BLaER1 treated with 17β-estradiol and CSF1 and Interleukin-3, amounts not matched to agents 10 nM and 100 nM (cell line): Measurements from ENCODE around the gene GSN.
A peak's percentile ranks its signal among the peaks of the same experiment; 100 is the strongest.

ENCODE experiments used
- H3K27ac ChIP-seq, 11 experiments: shearing (Covaris generic); formaldehyde crosslinking; 2 replicates each; pipeline ENCODE4 v1.8.1; 2022
- H3K27me3 ChIP-seq, 11 experiments: shearing (Covaris generic); formaldehyde crosslinking; 2 replicates each; pipeline ENCODE4 v1.8.1; 2022
- H3K36me3 ChIP-seq, 11 experiments: shearing (Covaris generic); formaldehyde crosslinking; 2 replicates each; pipeline ENCODE4 v1.8.1; 2022
- H3K4me1 ChIP-seq, 10 experiments: shearing (Covaris generic); formaldehyde crosslinking; 2 replicates each; pipeline ENCODE4 v1.8.1; 2022
- H3K4me2 ChIP-seq, 11 experiments: shearing (Covaris generic); formaldehyde crosslinking; 2 replicates each; pipeline ENCODE4 v1.8.1; 2022
- H3K4me3 ChIP-seq, 10 experiments: shearing (Covaris generic); formaldehyde crosslinking; 2 replicates each; pipeline ENCODE4 v1.8.1; 2022
- H3K9ac ChIP-seq, 11 experiments: shearing (Covaris generic); formaldehyde crosslinking; 2 replicates each; pipeline ENCODE4 v1.8.1; 2022
- H3K9me3 ChIP-seq, 11 experiments: shearing (Covaris generic); formaldehyde crosslinking; replicated peaks in 1 of 11; 2 replicates each; pipeline ENCODE4 v1.8.1; 2022
- H4K20me1 ChIP-seq, 11 experiments: shearing (Covaris generic); formaldehyde crosslinking; 2 replicates each; pipeline ENCODE4 v1.8.1; 2022
- Cebpa-rat ChIP-seq, 11 experiments: shearing (Covaris generic); IDR thresholded peaks; 2 replicates each; pipeline ENCODE4 v1.8.1; 2022

Gene GSN

DNA sequence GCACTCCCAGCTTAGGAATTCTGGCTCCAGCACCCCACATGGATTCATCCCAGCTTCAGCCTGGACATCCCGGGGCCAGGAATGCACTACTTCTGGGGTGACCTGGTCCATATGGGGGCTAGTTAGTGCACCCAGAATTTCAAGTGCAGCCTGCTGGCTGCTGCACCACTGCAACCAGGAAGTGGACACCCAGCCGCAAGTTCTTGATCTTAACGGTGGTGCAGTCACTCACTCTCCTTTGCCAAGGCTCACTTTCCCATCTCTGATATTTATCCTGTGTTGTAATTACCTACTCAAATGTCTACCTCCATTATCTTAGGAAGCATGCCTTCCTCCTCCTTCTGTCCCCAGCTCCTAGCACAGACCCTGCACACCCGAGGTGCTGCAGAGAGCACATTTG is 40.1 kb upstream of the GSN start:
- no peaks in the 10 kb centered on the region for H3K36me3 ChIP-seq
- no peak overlapping the region for H3K4me2 ChIP-seq
- no peak for TF ChIP-seq Cebpa-rat (IDR thresholded peaks at IDR 0.05)
- H3K27ac ChIP-seq = no peak overlapping the region
- H3K4me1 ChIP-seq = peaks cover 8 to 20% (median 13%) of the 10 kb centered on the region in 10 experiments
- no peaks in the 10 kb centered on the region for H3K9me3 ChIP-seq
- H4K20me1 ChIP-seq = no peaks in the 10 kb centered on the region
- H3K9ac ChIP-seq = no peak overlapping the region
- H3K4me3 ChIP-seq = no peak overlapping the region
- no peaks in the 10 kb centered on the region for H3K27me3 ChIP-seq

DNA sequence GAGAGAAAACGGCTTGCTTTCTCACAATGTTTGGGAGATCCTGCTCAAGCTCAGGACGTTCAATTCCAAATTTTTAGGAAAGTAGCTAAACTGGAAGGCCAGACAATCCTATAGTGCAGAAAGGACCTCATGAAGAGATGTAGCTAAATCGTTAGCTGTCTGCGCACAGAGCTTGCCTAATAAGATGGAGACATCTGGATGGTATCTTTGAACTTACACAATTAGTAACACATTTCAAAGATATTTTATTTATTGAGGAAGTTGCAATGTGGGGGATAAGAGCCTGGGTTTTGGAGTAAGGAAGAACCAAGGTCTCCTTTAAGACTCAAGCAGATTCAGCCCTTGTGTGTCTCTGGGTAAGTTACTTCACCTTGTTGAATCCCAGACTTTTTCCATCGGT is 37.7 kb upstream of the GSN start:
- Histone ChIP-seq H3K36me3 (no peaks in the 10 kb centered on the region), H3K9ac (no peak overlapping the region), H4K20me1 (no peaks in the 10 kb centered on the region), H3K27me3 (no peaks in the 10 kb centered on the region), H3K4me3 (no peak overlapping the region), H3K4me2 (0 out of 22 replicates have a peak overlapping the region, but pooled peaks of 1 of the 11 experiments have one; percentile 3), H3K27ac (no peak overlapping the region), H3K9me3 (no peaks in the 10 kb centered on the region), H3K4me1 (peaks cover 26 to 41% (median 34%) of the 10 kb centered on the region in 10 experiments)
- no peak for TF ChIP-seq Cebpa-rat (IDR thresholded peaks at IDR 0.05)

DNA sequence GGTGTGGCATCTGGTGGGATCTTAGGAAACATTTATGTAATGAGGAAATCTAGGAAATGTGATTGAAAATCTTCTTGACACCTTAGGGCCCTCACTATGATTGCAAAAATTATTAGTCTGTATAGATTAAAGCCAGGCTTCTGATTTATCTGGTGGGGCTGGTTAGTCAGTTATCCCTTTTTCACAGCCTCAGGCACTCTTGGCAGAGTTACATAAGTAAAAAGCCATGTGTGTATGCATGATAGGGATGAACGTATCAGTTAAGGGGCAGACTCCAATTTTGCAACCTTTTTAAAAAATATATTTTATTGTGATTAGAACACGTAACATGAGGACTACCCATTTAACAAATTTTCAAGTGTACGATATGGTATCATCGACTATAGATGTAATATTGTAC is 35.7 kb upstream of the GSN start:
- no peaks in the 10 kb centered on the region for H3K9me3 ChIP-seq
- H3K27me3 ChIP-seq = no peaks in the 10 kb centered on the region
- no peak overlapping the region for H3K9ac ChIP-seq
- H3K4me3 ChIP-seq = no peak overlapping the region
- no peaks in the 10 kb centered on the region; a peak in 1 of 22 replicates for H3K36me3 ChIP-seq
- peak overlapping the region in 4 of 11 experiments; percentile 33 to 57 (median 36); a peak in 4 of 22 replicates for H3K27ac ChIP-seq
- H3K4me2 ChIP-seq = peak overlapping the region; percentile 34 to 75 (median 70); a peak in 21 of 22 replicates
- no peaks in the 10 kb centered on the region for H4K20me1 ChIP-seq
- peaks cover 26 to 41% (median 35%) of the 10 kb centered on the region in 10 experiments for H3K4me1 ChIP-seq
- no peak for TF ChIP-seq Cebpa-rat (IDR thresholded peaks at IDR 0.05)

DNA sequence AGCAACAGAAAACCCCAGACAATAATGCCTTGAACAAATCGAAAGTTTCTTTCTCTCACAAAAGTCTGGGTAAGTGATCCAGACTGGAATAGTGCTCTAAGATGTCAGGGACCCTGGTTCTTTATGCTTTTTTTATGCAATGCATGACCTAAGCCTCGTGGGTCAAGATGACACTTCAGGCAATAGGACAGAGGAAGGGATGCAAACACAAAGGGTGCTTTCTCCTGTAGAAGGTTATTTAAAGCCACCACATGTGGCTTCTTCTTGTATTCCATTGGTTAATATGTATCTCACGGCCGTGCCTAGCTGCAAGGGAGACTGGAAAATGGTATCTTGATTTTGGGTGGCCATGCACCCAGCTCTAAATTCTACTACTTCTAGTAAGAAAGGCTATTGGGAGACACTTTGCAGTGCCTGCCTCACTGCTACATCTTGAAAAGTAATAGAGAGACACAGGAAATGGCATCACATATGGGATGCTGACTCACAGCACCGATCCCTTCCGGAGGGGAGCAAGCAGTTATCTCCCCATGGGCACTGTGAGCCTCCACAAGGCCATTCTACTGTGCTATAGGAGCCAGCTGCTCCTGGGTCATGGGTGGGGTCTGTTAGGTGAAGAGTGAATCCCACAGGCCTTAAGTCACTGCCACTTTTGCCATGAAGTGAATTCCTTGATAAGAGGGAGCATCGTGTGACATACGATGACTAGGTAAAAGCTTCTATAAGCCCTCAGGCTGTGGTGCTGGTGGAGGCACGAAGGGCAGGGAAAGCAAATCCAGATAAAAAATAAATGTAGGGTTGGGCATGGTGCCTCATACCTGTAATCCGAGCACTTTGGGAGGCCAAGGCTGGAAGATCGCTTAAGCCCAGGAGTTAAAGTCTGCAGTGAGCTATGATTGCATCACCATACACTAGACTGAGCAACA is 33.8 kb upstream of the GSN start:
- Histone ChIP-seq H3K4me2 (peak overlapping the region; percentile 56 to 75 (median 70)), H3K9me3 (no peaks in the 10 kb centered on the region), H3K4me3 (no peak overlapping the region), H3K27ac (peak overlapping the region in 5 of 11 experiments; percentile 22 to 43 (median 34); a peak in 6 of 22 replicates), H3K9ac (no peak overlapping the region), H3K4me1 (peaks cover 26 to 42% (median 36%) of the 10 kb centered on the region in 10 experiments), H3K36me3 (no peaks in the 10 kb centered on the region; a peak in 1 of 22 replicates), H4K20me1 (no peaks in the 10 kb centered on the region), H3K27me3 (no peaks in the 10 kb centered on the region)
- TF ChIP-seq Cebpa-rat (IDR thresholded peaks at IDR 0.05) = peak in 1 of 11 experiments; percentile 29; a peak in 1 of 22 replicates

DNA sequence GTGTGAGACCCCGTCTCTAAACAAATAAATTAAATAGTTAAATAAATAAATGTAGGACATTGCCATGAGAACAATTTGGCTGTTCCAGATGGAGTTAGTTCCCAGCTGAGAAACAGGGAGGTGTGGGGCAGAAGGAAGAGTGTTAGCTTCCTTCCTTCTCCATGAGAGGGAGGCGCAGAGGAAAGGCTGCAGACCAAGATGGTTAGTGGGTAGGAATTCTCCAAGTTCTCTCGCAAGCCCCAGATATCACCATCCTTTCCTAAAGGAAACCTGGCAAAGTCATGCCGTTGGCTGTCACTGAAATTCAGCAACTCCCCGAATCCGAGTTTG is 33.2 kb upstream of the GSN start:
- Histone ChIP-seq H3K4me1 (peaks cover 26 to 42% (median 36%) of the 10 kb centered on the region in 10 experiments), H3K4me2 (peak overlapping the region in 10 of 11 experiments; percentile 56 to 75 (median 70); a peak in 16 of 22 replicates), H3K9ac (no peak overlapping the region), H4K20me1 (no peaks in the 10 kb centered on the region), H3K4me3 (no peak overlapping the region), H3K9me3 (no peaks in the 10 kb centered on the region), H3K36me3 (no peaks in the 10 kb centered on the region; a peak in 1 of 22 replicates), H3K27ac (peak overlapping the region in 4 of 11 experiments; percentile 22 to 43 (median 30); a peak in 2 of 22 replicates), H3K27me3 (no peaks in the 10 kb centered on the region)
- TF ChIP-seq Cebpa-rat (IDR thresholded peaks at IDR 0.05) = no peak

DNA sequence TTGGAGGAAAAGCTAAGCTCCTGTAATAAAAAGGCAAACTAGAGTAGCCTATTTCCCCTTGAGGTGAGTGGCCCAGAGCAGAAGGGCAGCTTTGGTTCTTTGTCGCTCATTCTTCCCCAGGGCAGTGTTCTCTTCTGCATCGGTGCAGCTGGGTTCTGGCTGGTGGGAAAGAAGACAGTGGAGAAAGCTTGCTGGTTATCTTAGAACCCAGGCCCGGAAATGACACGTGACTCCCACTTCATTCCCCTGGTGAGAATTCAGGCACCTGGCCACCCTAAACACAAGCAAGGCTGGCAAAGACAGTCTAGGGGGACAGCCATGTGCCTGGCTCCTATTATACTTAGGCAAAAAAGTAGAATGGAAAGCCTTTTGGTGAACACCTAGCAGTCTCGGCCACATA is 32.5 kb upstream of the GSN start:
- Histone ChIP-seq H3K27me3 (no peaks in the 10 kb centered on the region), H3K4me1 (peaks cover 26 to 42% (median 36%) of the 10 kb centered on the region in 10 experiments), H3K36me3 (no peaks in the 10 kb centered on the region; a peak in 1 of 22 replicates), H3K27ac (no peak overlapping the region), H3K4me2 (no peak overlapping the region), H3K9ac (no peak overlapping the region), H3K9me3 (no peaks in the 10 kb centered on the region), H3K4me3 (no peak overlapping the region), H4K20me1 (no peaks in the 10 kb centered on the region)
- TF ChIP-seq Cebpa-rat (IDR thresholded peaks at IDR 0.05) = no peak

GRCh38 chr9:121237916-121238315 is 30.0 kb upstream of the GSN start:
- no peak overlapping the region for H3K27ac ChIP-seq
- H3K4me2 ChIP-seq = no peak overlapping the region
- no peak for TF ChIP-seq Cebpa-rat (IDR thresholded peaks at IDR 0.05)
- 0 out of 22 replicates have a peak, but pooled peaks cover 0 to 4% (median 0%) of the 10 kb centered on the region in 11 experiments for H3K9me3 ChIP-seq
- H3K9ac ChIP-seq = no peak overlapping the region
- H4K20me1 ChIP-seq = no peaks in the 10 kb centered on the region
- H3K27me3 ChIP-seq = no peaks in the 10 kb centered on the region
- H3K4me3 ChIP-seq = no peak overlapping the region
- H3K4me1 ChIP-seq = peaks cover 16 to 28% (median 22%) of the 10 kb centered on the region in 10 experiments
- H3K36me3 ChIP-seq = no peaks in the 10 kb centered on the region; a peak in 1 of 22 replicates

DNA sequence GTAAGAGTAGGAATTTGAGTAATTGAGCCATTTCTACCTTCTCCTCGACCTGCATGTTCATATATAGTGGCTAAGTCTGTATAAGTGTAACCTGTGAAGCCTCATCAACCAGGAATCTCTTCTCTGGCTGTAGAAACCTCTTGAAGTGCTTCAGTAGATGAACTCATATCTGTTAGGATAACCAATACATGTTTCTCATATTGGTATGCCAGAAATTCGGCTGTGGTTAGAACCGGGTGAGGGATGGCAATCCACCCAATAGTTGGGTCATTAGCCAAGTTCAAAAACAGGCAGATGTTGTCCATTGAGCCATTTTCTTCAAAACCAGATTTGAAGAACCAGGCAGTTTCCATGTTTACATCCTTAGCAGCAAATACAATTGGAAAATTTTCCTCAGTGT is 28.9 kb upstream of the GSN start:
- no peak overlapping the region for H3K27ac ChIP-seq
- no peaks in the 10 kb centered on the region for H4K20me1 ChIP-seq
- no peak overlapping the region for H3K4me3 ChIP-seq
- TF ChIP-seq Cebpa-rat (IDR thresholded peaks at IDR 0.05) = no peak
- no peaks in the 10 kb centered on the region; a peak in 1 of 22 replicates for H3K36me3 ChIP-seq
- peaks cover 4 to 16% (median 10%) of the 10 kb centered on the region in 10 experiments for H3K4me1 ChIP-seq
- H3K9me3 ChIP-seq = peaks cover 7 to 15% (median 10%) of the 10 kb centered on the region in 11 experiments
- H3K9ac ChIP-seq = no peak overlapping the region
- H3K27me3 ChIP-seq = no peaks in the 10 kb centered on the region
- H3K4me2 ChIP-seq = no peak overlapping the region

GRCh38 chr9:121239851-121240250 is 28.1 kb upstream of the GSN start:
- Histone ChIP-seq H3K4me3 (no peak overlapping the region), H4K20me1 (no peaks in the 10 kb centered on the region), H3K4me1 (peaks cover 0 to 8% (median 2%) of the 10 kb centered on the region in 10 experiments; a peak in 11 of 20 replicates), H3K4me2 (no peak overlapping the region), H3K27me3 (no peaks in the 10 kb centered on the region), H3K27ac (no peak overlapping the region), H3K9me3 (peaks cover 12 to 21% (median 17%) of the 10 kb centered on the region in 11 experiments), H3K9ac (no peak overlapping the region), H3K36me3 (peaks cover 0 to 2% (median 0%) of the 10 kb centered on the region in 11 experiments; a peak in 2 of 22 replicates)
- no peak for TF ChIP-seq Cebpa-rat (IDR thresholded peaks at IDR 0.05)
